AG04449 (cell line): Measurements from ENCODE around the gene RNF34.

Source experiments
- CTCF ChIA-PET: fragments of 350-600 bp; formaldehyde crosslinking; extraction: SDS; loops from one replicate; lab custom pipeline; 2021; ENCODE audit warnings: antibody characterized with exemption; lab: Yijun Ruan, JAX
- POLR2A ChIA-PET: fragments of 400-600, 350-600 bp; formaldehyde crosslinking; extraction: SDS; loops from one replicate; lab custom pipeline; 2020; ENCODE audit warnings: antibody characterized with exemption, inconsistent platforms; lab: Yijun Ruan, JAX
- DNase-seq: peaks from one replicate; pipeline ENCODE4 v3.0.0-alpha.2; 2010; ENCODE audit warnings: low read depth, low spot score
- H3K4me3 ChIP-seq: 2 replicates; pipeline ENCODE4 v1.5.1; 2011; ENCODE audit warnings: low read depth, mild to moderate bottlenecking, control low read depth, low read length
- TF ChIP-seq, protein P1 (sequence below): IDR thresholded peaks from one replicate; pipeline ENCODE4 v1.5.1; 2011; ENCODE audit warnings: mild to moderate bottlenecking, moderate library complexity, low read length, control low read depth, inconsistent platforms; ENCODE audit not compliant: insufficient read depth; ENCODE audit errors: missing control alignments

RNF34 gene

DNA sequence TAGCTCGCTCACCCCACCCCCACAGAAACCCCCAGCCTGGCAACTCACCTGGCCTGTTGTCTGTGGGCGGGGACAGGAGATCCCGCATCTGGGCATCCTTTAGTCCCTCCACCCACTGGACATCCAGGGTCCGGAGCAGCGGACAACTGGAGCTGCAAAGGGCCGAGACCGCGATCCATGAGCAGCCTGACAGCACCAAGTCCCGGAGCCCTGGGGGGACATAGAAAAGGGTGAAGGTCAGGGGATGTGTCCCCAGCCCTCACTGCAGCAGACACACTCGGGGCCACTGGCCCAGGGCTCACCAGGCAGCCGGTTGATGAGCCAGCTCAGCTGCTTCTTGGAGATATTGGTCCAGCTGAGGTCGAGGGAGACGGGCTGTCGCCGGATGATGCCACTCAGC is 40.9 kb downstream of the RNF34 start:
- DNase-seq: no peak
- H3K4me3 ChIP-seq: no peak overlapping the region
- CTCF ChIA-PET: interaction anchor here (1.4 to 14.7 kb wide), 6 partner anchors 9 to 107 kb away, joined by 4 to 371 read pairs (median 78); no protein-coding TSS in a partner anchor
- POLR2A ChIA-PET: no interaction called here
- TF ChIP-seq, protein P1, sequence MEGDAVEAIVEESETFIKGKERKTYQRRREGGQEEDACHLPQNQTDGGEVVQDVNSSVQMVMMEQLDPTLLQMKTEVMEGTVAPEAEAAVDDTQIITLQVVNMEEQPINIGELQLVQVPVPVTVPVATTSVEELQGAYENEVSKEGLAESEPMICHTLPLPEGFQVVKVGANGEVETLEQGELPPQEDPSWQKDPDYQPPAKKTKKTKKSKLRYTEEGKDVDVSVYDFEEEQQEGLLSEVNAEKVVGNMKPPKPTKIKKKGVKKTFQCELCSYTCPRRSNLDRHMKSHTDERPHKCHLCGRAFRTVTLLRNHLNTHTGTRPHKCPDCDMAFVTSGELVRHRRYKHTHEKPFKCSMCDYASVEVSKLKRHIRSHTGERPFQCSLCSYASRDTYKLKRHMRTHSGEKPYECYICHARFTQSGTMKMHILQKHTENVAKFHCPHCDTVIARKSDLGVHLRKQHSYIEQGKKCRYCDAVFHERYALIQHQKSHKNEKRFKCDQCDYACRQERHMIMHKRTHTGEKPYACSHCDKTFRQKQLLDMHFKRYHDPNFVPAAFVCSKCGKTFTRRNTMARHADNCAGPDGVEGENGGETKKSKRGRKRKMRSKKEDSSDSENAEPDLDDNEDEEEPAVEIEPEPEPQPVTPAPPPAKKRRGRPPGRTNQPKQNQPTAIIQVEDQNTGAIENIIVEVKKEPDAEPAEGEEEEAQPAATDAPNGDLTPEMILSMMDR: no peak

DNA sequence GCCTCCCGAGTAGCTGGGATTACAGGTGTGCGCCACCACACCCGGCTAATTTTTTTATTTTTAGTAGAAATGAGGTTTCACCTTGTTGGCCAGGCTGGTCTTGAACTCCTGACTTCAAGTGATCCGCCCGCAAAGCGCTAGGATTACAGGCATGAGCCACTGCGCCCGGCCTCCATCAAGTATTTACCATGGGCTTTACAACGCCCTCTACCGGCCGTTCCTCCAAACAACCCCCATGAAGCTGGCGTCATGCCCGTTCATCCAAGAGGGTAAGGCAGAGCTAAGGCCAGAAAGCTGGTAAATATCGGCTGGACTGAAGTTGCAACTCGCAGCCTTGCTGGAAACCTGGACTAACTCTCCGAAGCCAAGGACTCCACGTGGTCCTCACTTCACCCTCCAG is 41.6 kb downstream of the RNF34 start:
- no peak overlapping the region for H3K4me3 ChIP-seq
- POLR2A ChIA-PET: no interaction called here
- DNase-seq: no peak
- TF ChIP-seq, protein P1: no peak
- CTCF ChIA-PET: interaction anchor here (1.3 to 14.7 kb wide), 10 partner anchors 10 to 127 kb away, joined by 3 to 371 read pairs (median 20); no protein-coding TSS in a partner anchor

DNA sequence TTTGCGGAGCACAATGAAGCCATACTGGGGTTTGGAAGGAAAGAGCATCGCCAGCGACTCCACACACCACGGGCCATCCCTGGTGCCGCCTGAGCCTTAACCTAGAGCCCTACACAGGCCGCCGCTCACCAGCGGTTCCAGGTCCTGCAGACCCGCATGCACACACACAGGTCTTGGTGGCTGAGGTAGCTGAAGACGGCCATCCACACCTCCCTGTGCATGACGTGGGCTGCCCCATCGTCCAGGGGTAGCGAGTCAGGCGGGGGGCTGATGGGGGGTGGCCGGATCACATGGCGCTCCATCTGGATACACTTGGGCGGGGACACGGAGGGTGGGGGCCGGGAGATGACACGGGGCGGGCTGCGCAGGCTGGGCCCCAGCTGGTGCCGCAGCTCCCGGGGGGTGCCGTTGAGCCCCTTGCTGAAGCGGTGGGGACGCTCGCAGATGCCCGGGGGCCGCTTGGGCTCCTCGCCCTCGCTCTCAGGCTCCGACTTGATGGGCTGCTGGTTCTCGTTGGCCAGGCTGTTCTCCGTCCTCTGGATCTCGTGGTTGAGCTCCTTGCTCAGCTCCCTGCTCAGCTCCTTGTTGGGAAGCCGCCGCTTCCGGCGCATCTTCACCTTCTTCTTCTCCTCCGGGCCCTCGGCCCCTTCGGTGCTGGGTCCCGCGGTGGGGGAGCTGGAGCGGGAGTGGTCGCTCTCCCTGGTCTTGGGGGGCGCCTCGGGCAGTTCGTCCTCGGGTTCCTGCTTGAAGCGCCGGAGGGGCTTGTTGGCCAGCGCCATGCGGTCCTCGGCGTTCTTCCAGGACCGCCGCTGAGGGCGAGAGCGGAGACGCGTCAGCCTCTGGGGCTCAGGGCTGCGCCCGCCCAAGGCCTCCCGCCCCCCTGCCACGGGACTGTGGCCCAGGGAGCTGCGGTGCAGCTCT is 42.4 kb downstream of the RNF34 start:
- POLR2A ChIA-PET: interaction anchor here (0.6 kb wide), 1 partner anchor 404 kb away, joined by 3 read pairs; no protein-coding TSS in a partner anchor
- DNase-seq: no peak
- TF ChIP-seq, protein P1: no peak
- CTCF ChIA-PET: interaction anchor here (0.6 to 14.7 kb wide), 38 partner anchors 10 to 242 kb away, joined by 3 to 371 read pairs (median 4); partner anchors contain the start of gene CAMKK2
- no peak overlapping the region for H3K4me3 ChIP-seq

DNA sequence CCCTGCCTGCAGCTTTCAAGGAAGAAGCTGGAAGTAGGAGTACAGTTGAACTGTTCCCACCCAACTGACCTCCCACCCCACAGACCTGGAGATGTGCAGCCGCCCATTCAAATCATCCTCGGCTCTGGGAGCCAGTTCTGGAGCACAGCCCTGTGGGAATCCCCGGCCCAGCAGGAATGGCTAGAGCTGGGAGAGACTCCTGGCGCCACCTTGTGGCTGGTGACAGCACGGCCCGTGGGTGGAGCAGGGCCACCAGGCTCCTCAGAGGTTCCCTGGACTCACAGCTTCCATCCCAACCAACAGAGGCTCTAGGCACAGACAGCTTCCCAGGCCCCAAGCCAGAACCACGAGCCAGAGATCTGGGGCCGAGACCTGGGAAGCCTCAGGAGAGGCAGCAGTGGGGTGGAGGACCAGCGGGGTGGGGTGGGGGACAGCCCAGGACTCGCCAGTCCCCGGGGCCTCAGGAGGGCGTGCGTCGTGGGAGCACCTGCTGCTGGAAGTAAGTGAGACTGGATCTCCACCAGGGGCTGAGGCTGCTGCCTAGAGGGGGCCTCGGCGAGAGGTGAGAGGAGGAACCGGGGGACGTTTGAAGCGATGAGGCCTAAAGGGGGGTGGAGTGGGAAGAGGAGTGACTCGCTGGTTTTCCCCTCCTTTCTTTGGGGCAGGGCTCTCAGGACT is 43.4 kb downstream of the RNF34 start:
- ChIA-PET CTCF (interaction anchor here (0.6 to 14.7 kb wide), 39 partner anchors 10 to 383 kb away, joined by 3 to 371 read pairs (median 4); partner anchors contain the start of gene CAMKK2), POLR2A (interaction anchor here (0.6 kb wide), 1 partner anchor 403 kb away, joined by 3 read pairs; no protein-coding TSS in a partner anchor)
- no peak overlapping the region for H3K4me3 ChIP-seq
- no peak for DNase-seq
- TF ChIP-seq, protein P1: peak; percentile 98

DNA sequence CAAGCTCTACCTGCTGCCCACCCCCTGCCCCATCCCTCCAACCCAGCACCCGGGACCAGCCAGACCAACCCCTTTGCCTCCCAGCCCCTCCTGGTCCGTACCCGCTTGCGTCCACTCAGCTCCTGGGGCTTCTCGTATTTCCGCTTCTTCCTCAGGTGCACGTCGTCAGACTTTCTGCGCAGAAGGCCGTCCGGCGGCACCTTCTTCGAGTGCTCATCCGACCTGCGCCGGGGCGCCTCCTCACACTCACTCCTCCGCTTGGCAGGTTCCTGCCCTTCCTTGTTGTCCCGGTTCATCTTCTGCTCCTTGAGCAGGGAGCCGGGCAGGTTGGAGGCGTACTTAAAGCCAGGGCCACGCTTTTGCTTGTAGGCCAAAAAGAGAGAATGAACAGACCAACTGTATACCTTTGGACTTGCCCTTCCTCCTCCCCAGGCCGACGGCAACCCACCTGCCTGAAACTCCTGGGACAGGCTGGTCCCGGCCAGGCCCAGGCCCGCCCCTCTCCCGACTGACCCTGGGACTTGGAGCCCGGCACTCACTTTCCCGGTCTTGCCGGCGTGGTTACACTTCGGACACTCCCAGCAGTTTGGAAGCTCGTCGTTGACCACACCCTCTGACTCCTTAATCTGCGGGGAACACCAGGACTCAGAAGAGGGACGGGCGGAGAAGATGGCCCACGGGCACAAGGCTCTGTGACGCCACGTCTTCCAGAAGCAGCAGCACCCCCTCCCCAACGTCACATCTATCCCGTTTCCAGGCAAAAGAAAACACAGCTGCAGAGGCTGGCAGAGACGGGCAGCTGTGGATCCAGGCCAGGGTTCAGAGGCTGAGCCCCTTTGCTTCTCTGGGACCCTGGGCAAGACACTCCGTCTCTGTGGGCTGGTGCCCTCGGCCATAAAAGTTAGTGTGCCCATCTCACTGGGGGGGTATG is 44.3 kb downstream of the RNF34 start:
- ChIA-PET POLR2A (no interaction called here), CTCF (interaction anchor here (0.7 to 14.7 kb wide), 29 partner anchors 9 to 384 kb away, joined by 3 to 371 read pairs (median 5); partner anchors contain the start of genes ANAPC5 and CAMKK2)
- DNase-seq: no peak
- no peak overlapping the region for H3K4me3 ChIP-seq
- TF ChIP-seq, protein P1: no peak
